AG20443 (cell line): ENCODE measurements around the gene PLXNB2.

Experiments
- DNase-seq: peaks from one replicate; pipeline ENCODE4 v3.0.0; 2012; ENCODE audit warnings: low spot score, mixed read lengths

PLXNB2 gene

DNA sequence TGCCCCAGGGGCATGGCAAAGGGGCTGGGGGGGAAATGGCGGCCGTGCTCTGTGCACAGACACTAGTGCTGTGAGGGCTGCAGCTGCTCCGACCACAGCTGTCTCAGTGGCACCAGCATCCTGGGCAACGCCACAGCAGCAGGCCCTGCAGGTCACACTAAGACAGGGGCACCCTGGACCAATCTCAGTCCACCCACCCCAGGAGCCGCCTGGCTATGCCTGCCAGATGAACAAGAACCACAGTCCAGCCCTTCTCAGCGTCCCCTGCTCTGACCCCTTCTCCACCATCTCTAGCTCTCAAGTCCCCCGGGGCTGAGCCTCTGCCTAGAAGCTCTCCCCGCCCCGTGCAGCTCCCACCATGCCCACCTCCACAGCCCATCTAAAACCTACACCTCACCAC, 79.1 kb downstream of the PLXNB2 start:
- DNase-seq, result no peak

DNA sequence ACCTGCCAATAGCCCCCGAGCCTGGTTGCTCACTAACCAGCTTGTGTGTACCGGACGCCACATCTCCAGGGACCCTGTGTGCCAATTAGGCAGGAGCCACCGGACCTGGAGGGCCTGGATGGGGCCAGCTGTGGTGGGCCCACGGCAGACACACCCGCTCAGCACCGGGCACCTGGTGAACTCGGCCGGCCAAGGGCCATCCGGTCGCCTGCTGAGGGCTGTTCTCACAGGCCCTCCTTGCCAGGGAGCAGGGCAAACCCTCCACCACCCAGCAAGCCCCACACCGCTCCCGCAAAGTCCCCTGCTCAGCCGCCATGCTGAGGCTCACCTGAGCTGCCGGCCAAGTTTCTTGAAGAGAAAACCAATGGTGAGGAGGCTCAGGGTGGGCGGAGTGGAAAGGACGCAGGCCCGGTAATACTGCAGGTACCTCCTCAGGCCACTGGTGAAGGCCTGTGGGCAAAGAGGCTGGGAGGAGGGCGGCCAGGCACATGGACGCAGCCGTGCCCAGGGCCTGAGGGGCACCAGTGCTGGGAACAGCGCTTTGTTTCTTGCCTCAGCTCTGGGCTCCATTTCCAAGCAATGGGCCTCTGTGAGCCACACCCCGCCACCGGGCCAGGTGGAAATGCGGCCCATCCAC, 79.7 kb downstream of the PLXNB2 start:
- no peak for DNase-seq

DNA sequence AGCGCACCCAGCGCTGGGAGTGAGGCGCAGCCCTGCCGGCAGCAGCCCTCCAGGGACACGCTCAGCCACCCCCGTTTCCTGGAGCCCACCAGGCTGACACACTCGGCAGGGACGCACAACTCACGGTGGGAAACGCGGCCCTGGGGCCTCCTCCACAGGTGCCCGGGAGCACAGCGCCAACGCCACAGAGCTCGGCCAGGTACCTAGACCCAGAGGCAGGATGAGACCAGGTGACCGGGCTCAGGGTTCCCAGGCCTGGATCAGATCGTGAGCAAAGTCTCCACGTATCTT, 80.6 kb downstream of the PLXNB2 start:
- DNase-seq, result no peak

- no peak for DNase-seq
Observed at GRCh38 chr22:50226063-50226874, 81.2 kb downstream of the PLXNB2 start.

DNA sequence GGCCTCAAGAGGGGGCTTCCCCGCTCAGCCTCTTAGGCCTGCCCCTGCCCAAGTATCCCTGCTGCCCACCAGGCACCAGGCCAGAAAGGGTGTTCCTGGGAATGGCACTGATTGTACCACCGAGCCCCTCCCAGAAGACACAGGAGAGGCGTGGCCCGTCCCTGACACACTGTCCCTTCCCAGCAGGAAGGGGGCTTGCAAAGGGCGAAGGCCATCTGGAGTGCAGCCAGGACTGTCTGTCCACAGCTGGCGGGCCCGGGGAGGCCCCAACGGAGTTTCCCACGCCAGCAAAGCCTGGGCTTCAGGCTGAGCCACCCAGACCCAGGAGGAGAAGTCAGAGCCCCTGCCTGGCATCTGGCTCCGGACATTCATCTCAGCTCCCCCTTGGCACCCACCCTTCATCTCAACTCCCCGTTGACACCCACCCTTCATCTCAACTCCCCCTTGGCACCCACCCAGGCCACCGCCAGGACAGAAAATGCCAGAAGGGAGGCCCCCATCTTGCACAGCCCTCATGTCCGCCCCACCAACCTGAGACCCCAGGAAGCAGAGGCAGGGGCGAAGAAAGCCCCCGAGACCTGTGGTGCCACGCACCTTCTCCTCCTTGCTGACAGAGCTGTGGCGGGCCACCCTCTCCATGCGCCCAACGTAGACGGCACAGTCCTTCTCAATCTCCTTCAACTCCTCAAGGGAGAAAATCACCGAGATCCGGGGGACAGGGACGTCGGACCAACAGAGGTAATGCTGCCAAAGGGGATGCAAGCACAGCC, 82.1 kb downstream of the PLXNB2 start:
- no peak for DNase-seq
